SK-N-SH (cell line): Measurements from ENCODE around the gene CNP. TPM values are rescaled to one million over a fixed set of nuclear protein-coding genes. Genes with fewer than 3 reads are reported as not detected.

Experiments used
- CTCF ChIA-PET: fragments of 300-600, 350-600 bp; formaldehyde crosslinking; extraction: SDS; loops from one replicate; lab custom pipeline; 2021; lab: Yijun Ruan, JAX
- POLR2A ChIA-PET: fragments of 350-600 bp; sonication (Branson Sonifier 250); formaldehyde crosslinking; extraction: SDS; loops from one replicate; lab custom pipeline; 2020; ENCODE audit warnings: antibody characterized with exemption, inconsistent platforms; lab: Yijun Ruan, JAX
- DNase-seq: peaks from one replicate; pipeline ENCODE4 v3.0.0; 2012
- H2AFZ ChIP-seq: fragments of 200-600 bp; sonication (generic); 2 replicates; pipeline ENCODE4 v1.8.1; 2016; ENCODE audit warnings: antibody characterized with exemption, mild to moderate bottlenecking, low read depth
- H3F3A ChIP-seq: fragments of 200-600 bp; sonication (generic); replicated peaks from 2 replicates; pipeline ENCODE3; 2016; ENCODE audit warnings: antibody characterized with exemption, mild to moderate bottlenecking; ENCODE audit not compliant: insufficient read depth
- H3K27ac ChIP-seq, 2 experiments: fragments of 200-500 bp in 1 of 2; fragments of 200-600 bp in 1 of 2; sonication (Bioruptor generic) in 1 of 2; sonication (generic), shearing (Covaris generic) in 1 of 2; 2 replicates each; pipeline versions ENCODE4 v1.5.1 to v1.6.1; 2014 to 2016; ENCODE audit warnings: low read depth in 2 of 2, inconsistent platforms in 1 of 2, low read length in 1 of 2, mild to moderate bottlenecking in 1 of 2, mixed read lengths in 1 of 2
- H3K27me3 ChIP-seq: fragments of 200-600 bp; sonication (generic), shearing (Covaris generic); 2 replicates; pipeline ENCODE4 v1.6.1; 2016; ENCODE audit warnings: mixed run types; ENCODE audit not compliant: insufficient read depth
- H3K36me3 ChIP-seq, 2 experiments: fragments of 200-500 bp in 1 of 2; fragments of 200-600 bp in 1 of 2; sonication (Bioruptor generic) in 1 of 2; sonication (generic) in 1 of 2; replicated peaks in 1 of 2; 2 replicates each; pipeline versions ENCODE3 to v1.5.1; 2014 to 2016; ENCODE audit warnings: low read length in 1 of 2, mild to moderate bottlenecking in 1 of 2; ENCODE audit not compliant: insufficient read depth in 2 of 2, control insufficient read depth in 1 of 2
- H3K4me1 ChIP-seq, 2 experiments: fragments of 200-500 bp in 1 of 2; fragments of 200-600 bp in 1 of 2; sonication (Bioruptor generic) in 1 of 2; sonication (generic), shearing (Covaris generic) in 1 of 2; 2 replicates each; pipeline versions ENCODE4 v1.5.1 to v1.6.1; 2014 to 2016; ENCODE audit warnings: low read depth in 1 of 2, low read length in 1 of 2, mixed run types in 1 of 2; ENCODE audit not compliant: insufficient read depth in 2 of 2, control insufficient read depth in 1 of 2
- H3K4me2 ChIP-seq: fragments of 200-600 bp; sonication (generic), shearing (Covaris generic); 2 replicates; pipeline ENCODE4 v1.6.1; 2017; ENCODE audit warnings: mixed run types
- H3K4me3 ChIP-seq, 2 experiments: fragments of 200-500 bp in 1 of 2; fragments of 200-600 bp in 1 of 2; sonication (Bioruptor generic) in 1 of 2; sonication (generic), shearing (Covaris generic) in 1 of 2; 2 replicates each; pipeline versions ENCODE4 v1.5.1 to v1.8.1; 2014 to 2016; ENCODE audit warnings: low read depth in 2 of 2, inconsistent platforms in 1 of 2, low read length in 1 of 2, mild to moderate bottlenecking in 1 of 2, mixed read lengths in 1 of 2, moderate library complexity in 1 of 2
- H3K79me2 ChIP-seq: fragments of 200-600 bp; sonication (generic); 2 replicates; pipeline ENCODE4 v1.8.1; 2017; ENCODE audit warnings: mild to moderate bottlenecking; ENCODE audit not compliant: insufficient read depth
- H3K9ac ChIP-seq: fragments of 200-600 bp; sonication (generic); 2 replicates; pipeline ENCODE4 v1.6.1; 2017; ENCODE audit warnings: mixed run types
- H3K9me2 ChIP-seq: fragments of 200-600 bp; sonication (generic); 2 replicates; pipeline ENCODE4 v1.6.1; 2017; ENCODE audit warnings: mixed run types
- H3K9me3 ChIP-seq: fragments of 200-600 bp; sonication (generic); 2 replicates; pipeline ENCODE4 v1.6.1; 2017; ENCODE audit warnings: mixed run types, mild to moderate bottlenecking, moderate library complexity
- H4K20me1 ChIP-seq: fragments of 200-600 bp; sonication (generic); 2 replicates; pipeline ENCODE4 v1.6.1; 2017; ENCODE audit warnings: mild to moderate bottlenecking, mixed run types; ENCODE audit not compliant: insufficient read depth
- EP300 ChIP-seq, 2 experiments: IDR thresholded peaks; 2 replicates each; pipeline versions ENCODE4 v1.4.0 to v1.6.1; 2012; ENCODE audit warnings: borderline replicate concordance in 1 of 2, low read depth in 1 of 2, low read length in 1 of 2
- EZH2phosphoT487 ChIP-seq: fragments of 200-600 bp; sonication (generic); IDR thresholded peaks from 2 replicates; pipeline ENCODE4 v1.6.1; 2017; ENCODE audit warnings: low read depth, mixed run types, mild to moderate bottlenecking, antibody characterized with exemption, moderate library complexity, borderline replicate concordance
- FOSL2 ChIP-seq: IDR thresholded peaks from 2 replicates; pipeline ENCODE4 v1.4.0; 2012; ENCODE audit warnings: low read depth, mild to moderate bottlenecking, moderate library complexity, borderline replicate concordance
- FOXM1 ChIP-seq: IDR thresholded peaks from 2 replicates; pipeline ENCODE4 v1.4.0; 2012; ENCODE audit warnings: low read depth, mild to moderate bottlenecking
- GATA2 ChIP-seq: sonication (generic); formaldehyde crosslinking; IDR thresholded peaks from 2 replicates; pipeline ENCODE4 v1.5.0; 2020; ENCODE audit warnings: mild to moderate bottlenecking, missing genetic modification reagents
- IRF3 ChIP-seq: fragments of 150-350 bp; IDR thresholded peaks from 2 replicates; pipeline ENCODE4 v1.6.1; 2016; ENCODE audit warnings: mild to moderate bottlenecking, low read depth, low read length
- MAX ChIP-seq: IDR thresholded peaks from 2 replicates; pipeline ENCODE4 v1.4.0; 2012; ENCODE audit warnings: low read depth
- MXI1 ChIP-seq: IDR thresholded peaks from 2 replicates; pipeline ENCODE4 v1.6.1; 2012; ENCODE audit warnings: mild to moderate bottlenecking, low read depth, low read length, improper control_type of control experiment
- NFIC ChIP-seq: IDR thresholded peaks from 2 replicates; pipeline ENCODE4 v1.4.0; 2012; ENCODE audit warnings: borderline replicate concordance
- NRF1 ChIP-seq: IDR thresholded peaks from 2 replicates; pipeline ENCODE4 v1.6.1; 2012; ENCODE audit warnings: low read depth, mild to moderate bottlenecking, low read length
- RCOR1 ChIP-seq: fragments of 150-350 bp; IDR thresholded peaks from 2 replicates; pipeline ENCODE4 v1.6.1; 2017; ENCODE audit warnings: antibody characterized with exemption, low read length
- RXRA ChIP-seq: IDR thresholded peaks from 2 replicates; pipeline ENCODE4 v1.4.0; 2012; ENCODE audit warnings: low read depth, mild to moderate bottlenecking, borderline replicate concordance
- USF2 ChIP-seq: fragments of 150-350 bp; IDR thresholded peaks from 2 replicates; pipeline ENCODE4 v1.6.1; 2017; ENCODE audit warnings: antibody characterized with exemption, low read length, low read depth, borderline replicate concordance
- ZBTB33 ChIP-seq: IDR thresholded peaks from 2 replicates; pipeline ENCODE4 v1.4.0; 2012; ENCODE audit warnings: low read depth, borderline replicate concordance
- WGBS: methylation state at CpG from one replicate; pipeline ENCODE4 v1.1.6; 2017; ENCODE audit warnings: low lambda C conversion rate; 5-methylcytosine and 5-hydroxymethylcytosine counted together
- polyA plus RNA-seq, 3 experiments: library from polyadenylated mRNA; depleted of rRNA; stranded (reverse); fragments of >200 nt; gene quantifications; 2 replicates each; pipeline ENCODE4 v1.2.3, GENCODE V29; 2012

The CNP gene
- polyA plus RNA-seq, 1 of the 3 experiments (the other 2 are of a cell fraction), result 54.8 TPM

GRCh38 chr17:41919165-41919817 is 47.3 kb upstream of the CNP start:
- 40% methylated on average over 15 of the region's 33 CpGs for WGBS
- no peaks in the 10 kb centered on the region for H3K27me3 ChIP-seq

GRCh38 chr17:41919840-41920579 is 46.6 kb upstream of the CNP start:
- H2AFZ ChIP-seq, result peak overlapping the region; percentile 96; the same call in 1 of the 2 replicates
- WGBS, result 89% methylated on average over 3 of the region's 7 CpGs
- peaks cover 10% of the 10 kb centered on the region for H3F3A ChIP-seq
- peak overlapping the region; percentile 60 to 82; a peak in 2 of 4 replicates for H3K27ac ChIP-seq
- H3K27me3 ChIP-seq, result no peaks in the 10 kb centered on the region
- H3K9me2 ChIP-seq, result no peaks in the 10 kb centered on the region
- H4K20me1 ChIP-seq, result peaks cover 27% of the 10 kb centered on the region
- ChIA-PET CTCF (interaction anchor here (1.0 to 1.2 kb wide), 3 partner anchors 17 to 40 kb away, joined by 3 to 6 read pairs (median 3); no protein-coding TSS in a partner anchor), POLR2A (interaction anchor here (3.3 kb wide), 1 partner anchor 11 kb away, joined by 21 read pairs; the partner anchor contains the start of gene ODAD4)
- H3K4me1 ChIP-seq, result peaks cover 16 to 25% of the 10 kb centered on the region in 2 experiments; a peak in 2 of 4 replicates
- H3K9me3 ChIP-seq, result no peaks in the 10 kb centered on the region
- no peak overlapping the region for H3K4me3 ChIP-seq
- H3K9ac ChIP-seq, result no peak overlapping the region
- H3K79me2 ChIP-seq, result peaks cover 38% of the 10 kb centered on the region
- no peak for DNase-seq
- H3K36me3 ChIP-seq, result peaks cover 0 to 7% of the 10 kb centered on the region in 2 experiments
- peak overlapping the region; percentile 89; the same call in 1 of the 2 replicates for H3K4me2 ChIP-seq
- TF ChIP-seq ZBTB33 (no peak), USF2 (no peak), RXRA (no peak), FOXM1 (no peak), FOSL2 (no peak), IRF3 (no peak)

More at GRCh38 chr17:41919165-41919817, 47.3 kb upstream of the CNP start:
- Histone ChIP-seq H2AFZ (peak overlapping the region; percentile 96; the same call in 1 of the 2 replicates), H4K20me1 (peaks cover 35% of the 10 kb centered on the region), H3K9ac (peak overlapping the region; percentile 52; the same call in 1 of the 2 replicates), H3K4me2 (peak overlapping the region; percentile 89; the same call in 1 of the 2 replicates), H3K4me3 (peak overlapping the region in 1 of 2 experiments; percentile 82; a peak in 3 of 4 replicates), H3K9me2 (no peaks in the 10 kb centered on the region), H3K9me3 (no peaks in the 10 kb centered on the region), H3K27ac (peak overlapping the region; percentile 60 to 82; a peak in 3 of 4 replicates), H3K79me2 (peaks cover 45% of the 10 kb centered on the region), H3K36me3 (peaks cover 0 to 7% of the 10 kb centered on the region in 2 experiments), H3K4me1 (peaks cover 20 to 30% of the 10 kb centered on the region in 2 experiments; a peak in 2 of 4 replicates), H3F3A (peaks cover 10% of the 10 kb centered on the region)
- DNase-seq, result no peak
- ChIA-PET CTCF (interaction anchor here (0.9 to 2.8 kb wide), 5 partner anchors 11 to 40 kb away, joined by 3 to 21 read pairs (median 5); no protein-coding TSS in a partner anchor), POLR2A (interaction anchor here (1.1 to 3.3 kb wide), 5 partner anchors 11 to 49 kb away, joined by 3 to 21 read pairs (median 9); partner anchors contain the start of gene ODAD4)
- TF ChIP-seq NFIC (no peak), EZH2phosphoT487 (no peak), ZBTB33 (no peak), GATA2 (CRISPR knock-in tag) (no peak), NRF1 (no peak), MAX (peak; percentile 87), EP300 (IDR thresholded peaks at IDR 0.05; ENCODE audit: borderline replicate concordance in 1 of 2, low read depth in 1 of 2, low read length in 1 of 2) (no peak), MXI1 (peak; percentile 60; the same call in 1 of the 2 replicates), RCOR1 (no peak)
